ENCODE measurements around the gene PUSL1.

Gene PUSL1

DNA sequence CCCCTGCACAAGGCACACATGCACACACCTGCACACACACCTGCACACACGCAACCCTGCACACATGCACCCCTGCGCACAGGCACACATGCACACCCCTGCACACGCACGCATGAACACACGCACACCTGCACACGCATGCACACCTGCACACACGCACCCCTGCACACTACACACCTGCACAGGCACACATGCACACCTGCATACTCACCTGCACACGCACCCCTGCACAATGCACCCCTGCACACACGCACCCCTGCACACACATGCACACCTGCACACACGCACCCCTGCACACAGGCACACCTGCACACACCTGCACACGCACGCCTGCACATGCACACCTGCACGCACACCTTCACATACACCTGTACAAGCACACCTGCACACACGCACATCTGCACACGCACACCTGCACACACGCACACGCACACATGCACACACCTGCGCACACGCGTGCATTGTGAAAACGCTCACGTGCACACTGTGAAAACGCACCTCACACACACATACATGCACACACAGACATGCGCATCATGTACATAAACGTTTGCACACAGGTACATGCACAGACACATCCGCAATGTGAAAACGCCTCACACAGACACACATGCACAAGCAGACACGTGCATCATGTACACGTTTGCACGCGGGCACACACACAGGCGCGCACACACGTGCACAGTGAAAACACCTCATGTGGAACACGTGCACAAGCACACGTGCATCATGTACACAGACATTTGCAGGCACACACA, 32.6 kb downstream of the PUSL1 start:
- no peak for DNase-seq (ENCODE audit: low spot score)

- DNase-seq (ENCODE audit: low spot score): no peak
These were observed 33.2 kb downstream of the PUSL1 start for GRCh38 chr1:1341549-1342021.

- no peak for DNase-seq (ENCODE audit: low spot score)
These were observed 33.7 kb downstream of the PUSL1 start for GRCh38 chr1:1342061-1342562.

- no peak for DNase-seq (ENCODE audit: low spot score)
These were observed 34.3 kb downstream of the PUSL1 start for GRCh38 chr1:1342584-1343115.

GRCh38 chr1:1343811-1344421, 35.5 kb downstream of the PUSL1 start:
- no peak for DNase-seq (ENCODE audit: low spot score)

DNA sequence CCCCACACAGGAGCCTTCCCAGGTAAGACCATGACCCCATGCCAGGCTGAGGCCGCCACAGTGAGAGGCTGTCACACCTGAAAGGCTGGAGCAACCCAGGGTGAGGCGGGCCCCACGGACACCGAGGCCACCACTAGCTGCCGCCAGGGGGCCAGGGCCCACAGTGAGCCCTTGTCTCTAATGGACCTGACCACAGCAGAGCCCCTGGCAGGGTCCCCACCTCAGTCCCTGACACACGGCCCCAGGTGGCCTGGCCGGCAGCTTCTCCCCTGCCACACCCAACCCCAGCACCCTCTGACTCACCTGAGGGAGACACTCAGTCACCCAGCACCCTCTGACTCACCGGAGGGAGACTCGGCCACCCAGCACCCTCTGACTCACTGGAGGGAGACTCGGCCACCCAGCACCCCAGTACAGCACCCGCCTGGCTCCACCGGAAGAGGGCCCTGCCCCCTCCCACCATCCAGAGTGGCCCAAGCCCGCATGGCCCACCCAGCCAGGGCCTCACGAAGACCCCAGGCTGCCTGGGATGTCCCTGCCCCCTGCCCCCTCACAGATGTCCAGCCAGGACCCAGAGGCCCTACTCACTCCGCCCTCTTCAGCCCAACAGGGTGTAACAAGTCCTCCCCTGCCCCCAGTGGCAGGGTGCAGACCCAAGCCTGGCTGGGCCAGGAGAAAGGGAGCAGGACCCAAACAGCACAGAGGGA, 36.4 kb downstream of the PUSL1 start:
- DNase-seq (ENCODE audit: low spot score): peak; percentile 76

GRCh38 chr1:1345384-1345783, 37.0 kb downstream of the PUSL1 start:
- no peak for DNase-seq (ENCODE audit: low spot score)

GRCh38 chr1:1345860-1346500, 37.6 kb downstream of the PUSL1 start:
- DNase-seq (ENCODE audit: low spot score): no peak

DNA sequence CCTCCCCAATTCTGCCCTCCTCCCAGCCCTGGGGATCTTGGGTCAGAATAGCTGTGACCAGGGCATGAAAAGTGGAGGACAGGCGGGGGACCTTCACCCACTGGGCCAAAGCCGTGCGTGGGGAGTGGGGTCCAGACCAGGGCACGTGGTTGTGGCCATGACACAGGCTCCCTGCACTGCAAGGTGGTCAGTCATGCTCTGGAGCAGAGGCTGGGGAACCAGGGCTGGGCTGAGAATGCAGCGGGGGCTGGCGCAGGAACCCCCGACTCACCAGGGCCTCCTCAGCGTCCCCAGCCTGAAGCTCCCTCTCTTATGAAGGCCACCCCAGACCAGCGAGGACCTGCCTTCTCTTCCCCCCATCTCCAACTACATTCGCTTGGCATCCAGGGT, 38.1 kb downstream of the PUSL1 start:
- DNase-seq (ENCODE audit: low spot score): no peak

DNA sequence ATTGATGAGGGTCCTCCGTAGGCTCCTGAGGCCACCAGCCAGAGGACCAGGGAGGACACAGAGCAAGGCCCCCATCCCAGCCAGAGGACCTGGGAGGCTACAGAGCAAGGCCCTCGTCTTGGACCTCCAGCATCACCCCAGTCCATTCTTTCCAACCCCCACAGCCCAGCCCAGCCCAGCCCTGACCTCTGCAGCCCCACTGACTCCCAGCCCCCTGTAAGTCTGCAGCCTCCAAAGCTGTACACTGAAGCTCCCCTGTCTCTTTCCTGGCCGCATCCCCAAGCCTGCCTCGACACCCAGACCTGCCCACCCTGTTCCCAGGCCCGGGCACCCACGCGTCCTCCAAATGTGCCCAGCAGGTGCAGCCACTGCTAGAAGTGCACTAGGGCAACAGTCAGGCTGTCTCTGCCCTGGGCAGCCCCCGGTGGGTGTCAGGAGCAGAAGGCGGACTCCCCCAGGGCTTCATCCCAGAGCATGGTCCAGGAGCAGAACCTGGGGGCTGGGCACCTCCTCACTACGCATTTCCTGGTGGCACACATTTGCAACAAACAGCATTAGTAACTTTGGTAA, 38.7 kb downstream of the PUSL1 start:
- DNase-seq (ENCODE audit: low spot score): no peak

DNA sequence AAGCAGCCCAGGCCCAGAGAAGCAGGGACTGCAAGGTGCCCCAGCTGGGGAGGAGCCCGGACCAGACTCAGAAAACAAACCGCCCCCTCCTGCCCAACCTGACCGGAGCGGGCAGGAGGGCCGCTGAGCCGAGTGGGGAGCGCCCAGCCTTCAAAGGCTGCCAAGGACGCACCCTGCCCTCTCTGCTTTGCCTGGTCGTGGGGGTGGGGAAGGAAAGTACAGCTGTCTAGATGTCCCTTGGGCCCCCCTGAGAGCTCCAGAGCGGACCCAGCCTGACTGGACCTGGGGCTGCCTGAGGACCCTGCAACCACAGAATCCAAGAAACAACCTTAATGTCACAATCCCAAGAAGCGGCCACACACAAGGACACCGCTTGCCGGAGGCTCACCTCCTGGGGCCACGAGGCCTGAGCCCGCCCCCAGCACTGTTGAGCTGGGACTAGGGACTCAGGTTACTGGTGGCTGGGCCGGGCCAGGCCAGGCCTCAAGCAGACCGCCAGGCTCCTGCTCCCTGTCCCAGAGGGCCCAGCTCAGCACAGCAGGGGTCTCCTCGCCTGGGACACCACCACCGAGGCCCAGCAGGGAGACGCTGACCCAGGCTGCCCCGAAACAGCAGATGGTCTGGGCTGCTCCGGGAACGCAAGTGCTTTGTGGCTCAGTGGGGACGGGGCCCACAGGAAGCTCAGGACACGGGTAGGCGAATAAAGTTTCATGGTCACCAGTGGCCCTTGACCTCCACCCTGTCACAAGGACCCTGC, 39.4 kb downstream of the PUSL1 start:
- peak; percentile 42 for DNase-seq (ENCODE audit: low spot score)

DNA sequence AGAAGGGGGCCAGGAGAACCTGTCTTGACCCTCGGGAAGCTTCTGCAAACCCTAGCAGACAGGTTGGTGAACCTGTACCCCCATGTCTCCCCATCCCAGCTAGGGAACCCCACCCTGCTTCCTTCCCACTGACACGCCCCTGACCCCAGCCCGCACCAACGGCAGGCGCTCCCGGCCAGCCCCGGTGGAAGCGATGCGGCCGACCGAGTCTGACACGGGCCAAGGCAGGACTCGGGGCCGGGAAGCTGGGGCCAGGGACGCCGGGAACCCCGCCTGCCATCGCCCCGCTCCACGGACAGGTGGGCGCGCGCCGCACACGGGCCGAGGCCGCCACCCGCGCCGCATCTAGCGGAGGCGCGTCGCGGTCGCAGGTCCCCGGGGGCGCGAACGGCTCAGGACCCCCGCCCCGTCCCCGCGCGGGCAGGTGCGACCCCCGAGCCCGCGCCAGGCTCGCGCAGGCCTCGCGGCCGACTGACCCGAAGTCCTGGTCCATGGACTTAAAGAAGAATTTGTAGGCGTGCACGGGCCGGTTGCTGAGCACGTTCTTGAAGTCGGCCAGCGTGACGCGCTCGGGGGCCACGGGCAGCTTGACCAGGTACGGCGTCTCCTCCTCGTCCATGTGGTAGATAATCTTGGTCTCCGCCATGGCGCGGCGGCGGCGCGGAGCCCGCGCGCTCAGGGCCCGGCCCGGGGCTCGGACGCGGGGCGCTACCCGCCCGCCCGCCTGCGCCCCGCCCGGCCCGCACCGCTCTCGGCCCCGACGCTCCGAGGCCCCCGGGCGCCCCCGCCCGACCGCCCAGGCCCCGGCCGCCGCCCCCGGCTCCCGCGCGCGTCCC, 40.2 kb downstream of the PUSL1 start:
- no peak for DNase-seq (ENCODE audit: low spot score)

- peak; percentile 93 for DNase-seq (ENCODE audit: low spot score)
These were observed 41.0 kb downstream of the PUSL1 start, which contains the start of gene DVL1 for GRCh38 chr1:1349256-1350012. DVL1 (minus strand) TSS chr1:1349418; CDS start chr1:1349065, 353 bp downstream.

- DNase-seq (ENCODE audit: low spot score): peak; percentile 43
These were observed 43.4 kb downstream of the PUSL1 start for GRCh38 chr1:1351511-1352427.

GRCh38 chr1:1352786-1353388, 44.5 kb downstream of the PUSL1 start:
- no peak for DNase-seq (ENCODE audit: low spot score)

DNA sequence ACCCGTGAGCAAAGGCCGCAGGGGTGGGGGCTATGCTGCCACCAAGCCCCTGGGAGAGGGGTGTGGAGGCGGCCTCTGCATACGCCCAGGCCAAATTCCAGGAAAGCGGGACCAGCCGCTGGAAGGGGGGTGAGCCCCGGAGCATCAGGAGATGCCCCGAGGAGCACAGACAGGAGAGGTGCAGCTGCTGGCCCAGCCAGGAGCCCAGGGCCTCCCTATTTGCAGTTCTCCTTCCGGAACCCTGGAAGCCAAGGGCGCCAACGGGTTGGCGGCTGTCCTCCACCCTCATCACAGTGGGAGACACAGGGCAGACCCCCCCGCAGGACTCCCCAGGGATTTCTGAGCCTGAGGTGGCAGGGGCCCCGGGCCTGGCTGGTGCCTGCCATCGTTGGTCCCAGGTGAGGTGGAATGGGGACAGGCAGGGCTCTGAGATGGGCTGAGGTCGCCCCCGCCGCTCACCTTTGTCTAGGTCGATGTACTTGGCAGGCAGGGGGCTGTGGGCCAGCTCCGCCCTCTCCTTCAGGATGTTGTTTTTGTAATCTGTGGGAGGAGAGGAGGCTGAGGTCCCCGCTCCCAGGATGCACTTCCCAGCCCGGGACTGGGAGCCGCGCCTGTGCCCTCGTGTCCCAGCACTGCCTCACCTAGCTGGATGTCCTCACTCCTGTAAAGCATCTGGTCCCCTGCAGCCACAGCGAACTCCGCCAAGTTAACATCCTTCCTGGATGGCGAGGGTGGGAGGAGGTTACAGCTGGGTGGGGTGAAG, 45.2 kb downstream of the PUSL1 start:
- no peak for DNase-seq (ENCODE audit: low spot score)

All from GM03348 (cell line).